Hematopoietic multipotent progenitor cell treated with erythropoietin and hydrocortisone succinate and interleukin-3 and kit ligand, for 6 days (in vitro differentiated cells): ENCODE measurements around the gene CILP2.

ENCODE experiments used
- DNase-seq: peaks from one replicate; pipeline ENCODE4 v3.0.0-alpha.2; 2015

CILP2 gene

GRCh38 chr19:19547674-19548336, 9.7 kb downstream of the CILP2 start:
- no peak for DNase-seq

GRCh38 chr19:19548915-19549759, 11.1 kb downstream of the CILP2 start:
- DNase-seq, result no peak

GRCh38 chr19:19549804-19550464, 11.9 kb downstream of the CILP2 start:
- DNase-seq, result no peak

GRCh38 chr19:19550485-19550929, 12.4 kb downstream of the CILP2 start:
- DNase-seq, result no peak

- no peak for DNase-seq
These were observed 13.1 kb downstream of the CILP2 start for GRCh38 chr19:19550972-19551852.

- no peak for DNase-seq
These were observed 13.8 kb downstream of the CILP2 start for GRCh38 chr19:19551853-19552192.

GRCh38 chr19:19552798-19553197, 14.7 kb downstream of the CILP2 start:
- peak; percentile 56 for DNase-seq

GRCh38 chr19:19553670-19554069, 15.6 kb downstream of the CILP2 start:
- no peak for DNase-seq

GRCh38 chr19:19554074-19555023, 16.3 kb downstream of the CILP2 start:
- peak; percentile 79 for DNase-seq

GRCh38 chr19:19558055-19558454, 20.0 kb downstream of the CILP2 start:
- DNase-seq, result no peak

- DNase-seq, result no peak
These were observed 20.6 kb downstream of the CILP2 start for GRCh38 chr19:19558636-19559035.

GRCh38 chr19:19559931-19560330, 21.9 kb downstream of the CILP2 start:
- DNase-seq, result no peak

- DNase-seq, result no peak
These were observed 24.0 kb downstream of the CILP2 start for GRCh38 chr19:19561946-19562664.

- no peak for DNase-seq
These were observed 24.7 kb downstream of the CILP2 start for GRCh38 chr19:19562665-19563347.

GRCh38 chr19:19563348-19563848, 25.3 kb downstream of the CILP2 start:
- no peak for DNase-seq

GRCh38 chr19:19566306-19566705, 28.2 kb downstream of the CILP2 start:
- DNase-seq, result no peak

- DNase-seq, result no peak
These were observed 29.3 kb downstream of the CILP2 start for GRCh38 chr19:19567391-19567790.

GRCh38 chr19:19568802-19569756, 31.0 kb downstream of the CILP2 start:
- DNase-seq, result no peak

- DNase-seq, result peak; percentile 72
These were observed 32.5 kb downstream of the CILP2 start for GRCh38 chr19:19570571-19570970.
